KG1 (cell line): ENCODE results near the gene CFAP141.

Experiments used
- DNase-seq: peaks from one replicate; lab custom pipeline; 2025; lab: John Stamatoyannopoulos, UW

CFAP141 gene

GRCh38 chr1:154171880-154172279 lies 34.3 kb downstream of the CFAP141 start:
- DNase-seq = no peak

DNA sequence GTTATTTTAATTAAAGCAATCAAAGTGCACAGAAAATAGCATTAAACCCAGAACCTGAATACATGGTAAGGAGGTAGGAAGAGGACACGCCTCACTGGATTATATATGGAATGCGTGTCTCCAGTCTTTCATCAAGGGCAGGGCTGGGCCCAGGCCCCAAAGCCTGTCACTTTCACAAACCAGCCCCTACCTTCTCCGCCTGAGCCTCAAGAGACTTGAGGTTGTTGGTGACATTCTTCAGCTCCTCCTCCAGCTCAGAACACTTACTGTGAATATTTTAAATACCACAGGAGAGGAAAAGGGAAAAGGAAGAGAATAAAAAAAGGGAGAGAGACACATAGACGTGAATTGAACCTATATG lies 34.9 kb downstream of the CFAP141 start:
- DNase-seq = no peak

DNA sequence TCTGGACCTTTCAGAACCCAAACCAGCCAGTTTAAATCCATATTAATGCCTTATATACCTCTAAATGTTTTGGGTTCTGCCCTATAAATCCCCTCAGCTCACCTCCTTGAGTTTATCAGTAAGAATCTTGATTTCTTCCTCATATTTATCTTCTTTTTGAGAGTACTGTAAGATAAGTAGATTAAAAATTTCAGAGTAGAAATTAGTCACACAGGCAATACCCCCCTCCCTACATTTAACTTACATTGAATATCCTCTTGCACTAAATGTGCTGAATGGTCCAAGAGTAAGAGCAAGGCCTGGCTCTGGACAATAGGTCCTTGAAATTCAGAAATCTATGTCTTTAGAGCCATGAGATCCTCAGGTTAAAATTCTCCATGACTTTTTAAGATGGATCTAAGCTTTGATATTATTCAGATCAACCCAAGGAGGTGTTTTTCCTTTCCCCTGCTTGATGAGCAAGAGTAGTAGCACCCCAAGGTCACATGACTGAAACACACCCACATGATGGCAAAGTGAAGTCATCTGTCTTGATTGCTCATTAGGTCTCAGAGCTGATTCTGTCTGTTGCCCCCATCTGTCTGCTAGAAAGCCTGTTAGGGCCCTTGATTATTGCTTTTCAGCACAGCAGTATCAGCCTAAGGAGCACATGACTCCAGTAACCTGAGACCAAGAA lies 35.4 kb downstream of the CFAP141 start:
- DNase-seq = no peak

GRCh38 chr1:154167461-154167860 lies 38.7 kb downstream of the CFAP141 start:
- DNase-seq = no peak

- no peak for DNase-seq
Observed at GRCh38 chr1:154166207-154166606, 39.9 kb downstream of the CFAP141 start.

DNA sequence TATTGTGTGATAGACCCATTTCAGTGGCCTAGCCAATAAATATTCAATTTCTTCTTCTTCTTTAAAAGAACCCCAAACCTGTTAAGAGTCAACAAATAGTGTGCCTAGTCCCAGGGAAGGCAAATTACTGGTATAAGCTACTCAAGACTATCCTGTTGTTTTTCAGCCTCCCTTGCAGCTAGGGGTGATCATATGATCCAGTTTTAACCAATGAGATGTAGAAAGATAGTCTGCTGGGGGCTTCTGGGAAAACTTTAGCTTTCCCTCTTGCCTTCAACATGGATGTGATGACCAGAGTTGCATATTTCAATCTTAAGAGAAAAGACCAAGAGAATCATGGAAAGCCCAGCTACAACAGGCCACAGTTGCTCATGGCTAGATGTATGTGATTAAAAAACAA lies 46.6 kb downstream of the CFAP141 start:
- no peak for DNase-seq

DNA sequence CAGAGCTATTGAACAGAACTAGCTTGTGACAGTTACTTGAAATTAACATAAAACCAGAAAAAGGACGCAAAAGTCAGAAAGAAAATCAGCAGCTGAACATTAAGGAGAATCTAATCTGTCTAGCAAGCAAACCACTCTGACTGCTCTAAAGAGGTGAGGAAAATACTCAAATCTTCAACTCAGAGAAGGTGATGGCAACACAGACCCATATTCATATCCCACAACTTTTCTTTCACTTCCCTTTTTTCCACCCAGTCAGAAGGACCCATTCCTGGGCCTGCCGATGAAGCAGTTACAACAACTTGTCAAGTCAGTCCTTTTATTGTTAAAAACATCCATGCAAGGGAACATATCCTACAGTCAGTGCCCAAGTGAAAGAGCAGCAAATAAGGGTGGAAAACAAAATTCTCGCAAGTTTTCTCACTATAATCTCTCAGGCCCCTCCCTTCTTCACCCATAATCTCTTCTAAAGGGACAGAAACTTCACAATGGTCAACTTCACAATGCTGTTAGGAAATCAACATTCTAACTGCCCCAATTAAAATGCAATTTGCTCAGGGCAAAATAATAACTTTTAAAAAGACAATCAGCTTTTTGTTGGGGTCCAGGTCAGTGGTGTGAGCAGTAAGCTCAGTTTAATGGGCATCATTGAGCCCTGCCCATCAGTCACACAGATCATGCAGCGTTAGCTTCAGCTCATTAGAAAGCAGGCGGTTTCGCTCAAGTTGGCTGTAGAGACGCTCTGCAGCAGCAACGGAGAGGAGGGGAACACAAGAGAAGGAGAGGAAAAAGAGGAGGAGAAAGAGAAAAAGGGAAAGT lies 47.6 kb downstream of the CFAP141 start:
- DNase-seq = no peak

DNA sequence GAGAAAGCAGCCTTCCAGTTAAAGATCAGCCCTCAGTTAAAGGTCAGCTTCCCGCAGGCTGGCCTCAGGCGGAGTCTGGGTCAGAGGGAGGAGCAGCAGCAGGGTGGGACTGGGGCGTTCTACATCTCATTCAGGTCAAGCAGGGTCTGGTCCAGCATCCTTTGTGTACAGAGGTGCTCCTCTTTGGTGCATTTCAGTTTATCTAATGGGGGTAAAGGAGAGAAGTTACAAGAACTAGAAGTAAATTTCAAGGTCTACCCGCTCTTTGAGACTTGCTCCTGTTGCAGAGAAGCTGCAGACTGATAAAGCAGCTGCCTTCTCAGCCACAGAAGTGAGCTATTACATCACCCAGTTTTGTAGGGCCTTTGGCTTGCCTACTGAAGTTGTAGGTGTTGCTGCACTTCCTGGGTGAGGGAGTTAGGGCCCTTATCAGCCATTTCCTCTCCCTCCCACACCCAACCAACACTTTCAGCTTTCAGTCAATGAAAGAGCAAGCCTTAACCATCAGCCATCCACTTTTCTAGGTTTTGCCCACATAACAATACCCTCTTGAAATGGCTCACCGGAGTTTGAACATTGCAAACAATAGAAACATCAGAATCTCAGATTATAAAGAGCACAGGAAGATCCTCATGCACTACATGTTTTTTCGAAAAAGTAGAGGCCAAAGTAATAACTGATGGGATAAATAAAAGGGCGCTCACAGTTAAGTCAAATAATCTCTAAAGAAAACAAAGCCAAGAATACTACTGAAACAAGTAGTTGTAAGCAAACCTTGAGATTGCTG lies 48.4 kb downstream of the CFAP141 start:
- no peak for DNase-seq

- no peak for DNase-seq
Observed at GRCh38 chr1:154155251-154155650, 50.9 kb downstream of the CFAP141 start.

DNA sequence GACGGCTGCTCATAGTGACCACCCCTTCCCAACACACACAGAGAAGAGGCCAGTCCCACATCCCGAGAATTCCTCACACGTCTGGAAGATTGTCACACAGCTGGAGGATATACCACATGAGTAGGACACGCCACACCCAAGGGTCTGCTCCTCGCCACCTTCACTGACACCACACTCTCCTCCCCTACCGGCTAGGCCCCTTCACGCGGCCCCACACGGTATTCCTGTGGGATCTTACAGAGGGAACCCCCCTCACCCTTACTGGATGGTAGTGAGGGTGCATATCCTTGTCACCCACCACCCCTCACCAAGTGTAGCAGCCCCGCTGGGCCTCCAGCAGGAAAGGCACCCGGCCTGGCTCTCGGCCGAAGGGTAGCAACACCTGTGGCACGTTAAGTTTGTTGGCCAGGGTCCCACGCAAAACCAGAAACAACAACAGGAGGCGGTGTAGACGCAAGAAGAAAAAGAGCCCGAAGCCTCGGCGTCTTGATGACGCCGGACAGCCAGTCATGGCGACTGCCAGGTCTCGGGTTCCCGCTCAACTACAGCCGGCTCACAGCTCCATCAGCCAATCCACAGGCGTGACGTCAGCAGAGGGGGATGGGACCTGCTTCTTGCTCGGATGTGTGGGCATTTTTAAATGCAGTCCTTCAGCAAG lies 51.5 kb downstream of the CFAP141 start, which contains the start of gene NUP210L:
TSS of gene NUP210L (minus strand) at position 540 of the 658 bp plus-strand sequence.
- DNase-seq = no peak

- DNase-seq = no peak
Observed at GRCh38 chr1:154154053-154154452, 52.1 kb downstream of the CFAP141 start.

DNA sequence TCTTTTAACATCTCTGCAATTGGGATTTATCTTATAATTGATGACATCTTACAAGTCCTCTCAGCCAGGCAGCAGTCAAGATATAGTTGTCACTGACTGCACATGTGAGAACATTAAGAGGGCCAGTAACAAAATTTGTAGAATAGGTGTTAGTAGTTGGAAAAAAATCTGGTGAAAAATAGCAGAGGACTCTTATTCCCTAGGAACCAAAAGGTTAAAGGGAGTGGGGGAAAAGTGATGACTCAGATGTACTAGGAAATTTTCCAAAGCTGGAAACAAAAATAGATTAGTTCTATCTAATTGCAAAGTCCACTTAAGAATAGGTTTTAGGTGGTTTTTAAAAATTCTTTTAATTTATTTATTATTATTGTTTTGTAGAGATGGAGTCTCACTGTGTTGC lies 54.8 kb downstream of the CFAP141 start:
- no peak for DNase-seq
